Fibroblast of lung (primary cell): Measurements from ENCODE around the gene SP6. TPM values are rescaled to one million over a fixed set of nuclear protein-coding genes. Genes with fewer than 3 reads are reported as not detected.

Experiments
- DNase-seq, 2 donors: peaks; one replicate each; pipeline versions ENCODE4 v3.0.0 to v3.0.0-alpha.2; 2010; ENCODE audit warnings: low read depth in 2 of 2
- H2AFZ ChIP-seq: 2 replicates; pipeline ENCODE4 v1.5.1; 2012; ENCODE audit warnings: low read length, control low read depth, inconsistent platforms
- H3K27ac ChIP-seq: 2 replicates; pipeline ENCODE4 v1.5.1; 2011; ENCODE audit warnings: low read length, control low read depth; ENCODE audit not compliant: insufficient read depth
- H3K27me3 ChIP-seq: 2 replicates; pipeline ENCODE4 v1.5.1; 2011; ENCODE audit warnings: mild to moderate bottlenecking, low read length; ENCODE audit not compliant: control insufficient read depth, insufficient read depth
- H3K36me3 ChIP-seq: 2 replicates; pipeline ENCODE4 v1.5.1; 2011; ENCODE audit warnings: low read length; ENCODE audit not compliant: control insufficient read depth, insufficient read depth
- H3K4me1 ChIP-seq: 2 replicates; pipeline ENCODE4 v1.5.1; 2011; ENCODE audit warnings: low read length; ENCODE audit not compliant: control insufficient read depth, insufficient read depth; ENCODE audit errors: extremely low read depth
- H3K4me2 ChIP-seq: 2 replicates; pipeline ENCODE4 v1.5.1; 2011; ENCODE audit warnings: low read length, control low read depth; ENCODE audit not compliant: insufficient read depth; ENCODE audit errors: extremely low read depth
- H3K4me3 ChIP-seq, 4 experiments: fragments of 200-600 bp in 1 of 4; sonication (generic) in 1 of 4; replicated peaks in 1 of 4; 2 replicates each; pipeline ENCODE4 v1.5.1; 2011 to 2016; ENCODE audit warnings: low read length in 4 of 4, low read depth in 3 of 4, mild to moderate bottlenecking in 3 of 4, control low read depth in 2 of 4, inconsistent platforms in 1 of 4, mixed read lengths in 1 of 4; ENCODE audit not compliant: insufficient read depth in 1 of 4; ENCODE audit errors: control extremely low read depth in 1 of 4
- H3K79me2 ChIP-seq: 2 replicates; pipeline ENCODE4 v1.5.1; 2012; ENCODE audit warnings: mild to moderate bottlenecking, low read length, inconsistent platforms; ENCODE audit not compliant: control insufficient read depth, insufficient read depth
- H3K9ac ChIP-seq: 2 replicates; pipeline ENCODE4 v1.5.1; 2011; ENCODE audit warnings: mild to moderate bottlenecking, low read length, control low read depth; ENCODE audit not compliant: insufficient read depth
- H3K9me3 ChIP-seq: 2 replicates; pipeline ENCODE4 v1.5.1; 2012; ENCODE audit warnings: low read depth, low read length; ENCODE audit not compliant: control insufficient read depth, insufficient read depth
- H4K20me1 ChIP-seq: 2 replicates; pipeline ENCODE4 v1.5.1; 2011; ENCODE audit warnings: low read length; ENCODE audit not compliant: control insufficient read depth, insufficient read depth; ENCODE audit errors: extremely low read depth
- EZH2 ChIP-seq: IDR thresholded peaks from 2 replicates; pipeline ENCODE4 v1.5.1; 2012; ENCODE audit warnings: low read length, control low read depth, mild to moderate bottlenecking; ENCODE audit errors: missing control alignments
- polyA plus RNA-seq, 2 donors: library from polyadenylated mRNA; depleted of rRNA in 1 of 2; stranded (reverse) in 1 of 2; unstranded in 1 of 2; fragments of >200 nt; gene quantifications; 2 replicates each; pipeline ENCODE4 v1.2.1, GENCODE V29; 2011 to 2012; ENCODE audit warnings: missing spikeins in 1 of 2
- total RNA-seq: library from RNA; depleted of rRNA; stranded (reverse); fragments of >200 nt; gene quantifications from 2 replicates; pipeline ENCODE4 v1.2.1, GENCODE V29; 2014
- TF ChIP-seq, protein P1 (sequence below), 2 donors: IDR thresholded peaks in 1 of 2; conservative IDR thresholded peaks in 1 of 2; 1 replicate in 1 of 2; 2 replicates in 1 of 2; pipeline ENCODE4 v1.5.1; 2011 to 2012; ENCODE audit warnings: low read length in 2 of 2, control low read depth in 1 of 2, inconsistent platforms in 1 of 2, low read depth in 1 of 2, mild to moderate bottlenecking in 1 of 2

SP6 gene
- total and polyA plus RNA-seq, 2 donors (not counting 1 experiment from before 2014, with no cell fraction given) = under 0.01 to 0.07 TPM

DNA sequence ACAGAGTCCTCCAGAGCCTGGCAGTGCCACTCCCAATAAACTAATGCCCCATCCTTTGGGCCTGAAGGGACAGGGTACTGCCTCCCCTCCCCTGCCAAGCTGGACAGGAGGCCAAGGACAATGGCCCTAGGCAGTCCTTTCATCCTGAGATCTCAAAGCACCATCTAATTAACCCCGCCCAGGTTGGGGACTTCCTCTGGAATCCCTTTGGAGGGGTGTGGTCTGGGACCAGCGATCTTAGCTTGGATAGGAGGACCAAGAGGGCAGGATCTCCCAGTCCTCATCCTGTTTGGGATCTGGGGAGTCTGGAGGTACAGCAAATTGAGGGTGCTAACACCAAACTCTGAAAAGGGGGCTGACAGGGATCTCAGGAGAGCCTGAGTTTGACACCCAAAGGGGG is 18.2 kb upstream of the SP6 start:
- no peak for DNase-seq
- TF ChIP-seq, protein P1, sequence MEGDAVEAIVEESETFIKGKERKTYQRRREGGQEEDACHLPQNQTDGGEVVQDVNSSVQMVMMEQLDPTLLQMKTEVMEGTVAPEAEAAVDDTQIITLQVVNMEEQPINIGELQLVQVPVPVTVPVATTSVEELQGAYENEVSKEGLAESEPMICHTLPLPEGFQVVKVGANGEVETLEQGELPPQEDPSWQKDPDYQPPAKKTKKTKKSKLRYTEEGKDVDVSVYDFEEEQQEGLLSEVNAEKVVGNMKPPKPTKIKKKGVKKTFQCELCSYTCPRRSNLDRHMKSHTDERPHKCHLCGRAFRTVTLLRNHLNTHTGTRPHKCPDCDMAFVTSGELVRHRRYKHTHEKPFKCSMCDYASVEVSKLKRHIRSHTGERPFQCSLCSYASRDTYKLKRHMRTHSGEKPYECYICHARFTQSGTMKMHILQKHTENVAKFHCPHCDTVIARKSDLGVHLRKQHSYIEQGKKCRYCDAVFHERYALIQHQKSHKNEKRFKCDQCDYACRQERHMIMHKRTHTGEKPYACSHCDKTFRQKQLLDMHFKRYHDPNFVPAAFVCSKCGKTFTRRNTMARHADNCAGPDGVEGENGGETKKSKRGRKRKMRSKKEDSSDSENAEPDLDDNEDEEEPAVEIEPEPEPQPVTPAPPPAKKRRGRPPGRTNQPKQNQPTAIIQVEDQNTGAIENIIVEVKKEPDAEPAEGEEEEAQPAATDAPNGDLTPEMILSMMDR (conservative IDR thresholded peaks at IDR 0.05 in 1 of 2, IDR thresholded peaks at IDR 0.05 in 1 of 2; ENCODE audit: low read depth in 1 of 2, low read length in 2 of 2) = no peak
- no peak for TF ChIP-seq EZH2
- no peak overlapping the region for H3K27ac ChIP-seq
- no peaks in the 10 kb centered on the region for H4K20me1 ChIP-seq
- H3K36me3 ChIP-seq = no peaks in the 10 kb centered on the region
- H2AFZ ChIP-seq = no peak overlapping the region
- H3K9me3 ChIP-seq = no peaks in the 10 kb centered on the region
- no peaks in the 10 kb centered on the region for H3K79me2 ChIP-seq
- H3K9ac ChIP-seq = no peak overlapping the region
- H3K4me3 ChIP-seq = no peak overlapping the region
- H3K27me3 ChIP-seq = peaks cover 39% of the 10 kb centered on the region
- no peaks in the 10 kb centered on the region for H3K4me1 ChIP-seq
- no peak overlapping the region for H3K4me2 ChIP-seq

DNA sequence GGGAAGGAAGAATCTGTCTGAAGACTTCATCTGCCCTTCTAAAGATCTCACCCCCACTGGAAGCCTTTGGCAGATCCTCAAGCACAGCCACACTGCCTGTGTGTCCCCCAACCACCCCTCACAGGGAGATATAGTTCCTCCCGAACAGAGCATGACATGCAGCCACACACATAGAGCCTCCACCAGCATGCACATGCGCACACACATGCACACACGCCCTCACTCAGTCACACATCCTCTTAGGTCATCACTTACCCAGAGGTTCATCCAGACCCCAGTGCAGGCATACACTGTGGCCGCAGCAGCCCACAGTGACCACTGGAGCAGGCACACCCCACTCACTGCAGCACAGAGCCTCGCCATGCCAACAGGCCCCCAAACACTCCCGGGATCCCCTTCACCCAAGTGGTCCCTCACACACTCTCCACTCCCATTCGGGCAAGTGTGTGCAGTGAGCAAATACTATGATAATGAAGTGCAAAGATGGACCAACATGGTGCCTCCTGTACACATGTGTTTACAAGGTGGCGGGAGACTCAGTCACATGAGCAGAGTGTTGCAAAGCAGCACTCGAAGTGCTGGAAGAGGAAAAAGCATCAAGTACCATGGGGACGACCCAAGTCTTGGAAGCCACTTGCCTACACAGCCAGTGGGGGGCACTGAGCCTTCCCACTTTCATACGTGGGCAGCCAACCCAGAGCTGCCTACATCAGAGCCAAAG is 17.0 kb upstream of the SP6 start:
- H3K27me3 ChIP-seq = peaks cover 32% of the 10 kb centered on the region
- H3K9ac ChIP-seq = no peak overlapping the region
- no peaks in the 10 kb centered on the region for H4K20me1 ChIP-seq
- H3K27ac ChIP-seq = no peak overlapping the region
- no peak overlapping the region for H2AFZ ChIP-seq
- H3K79me2 ChIP-seq = no peaks in the 10 kb centered on the region
- no peaks in the 10 kb centered on the region for H3K36me3 ChIP-seq
- no peak for DNase-seq
- H3K9me3 ChIP-seq = no peaks in the 10 kb centered on the region
- no peak overlapping the region for H3K4me3 ChIP-seq
- TF ChIP-seq, protein P1 (conservative IDR thresholded peaks at IDR 0.05 in 1 of 2, IDR thresholded peaks at IDR 0.05 in 1 of 2; ENCODE audit: low read depth in 1 of 2, low read length in 2 of 2) = no peak
- peaks cover under 1% of the 10 kb centered on the region for H3K4me1 ChIP-seq
- H3K4me2 ChIP-seq = no peak overlapping the region

DNA sequence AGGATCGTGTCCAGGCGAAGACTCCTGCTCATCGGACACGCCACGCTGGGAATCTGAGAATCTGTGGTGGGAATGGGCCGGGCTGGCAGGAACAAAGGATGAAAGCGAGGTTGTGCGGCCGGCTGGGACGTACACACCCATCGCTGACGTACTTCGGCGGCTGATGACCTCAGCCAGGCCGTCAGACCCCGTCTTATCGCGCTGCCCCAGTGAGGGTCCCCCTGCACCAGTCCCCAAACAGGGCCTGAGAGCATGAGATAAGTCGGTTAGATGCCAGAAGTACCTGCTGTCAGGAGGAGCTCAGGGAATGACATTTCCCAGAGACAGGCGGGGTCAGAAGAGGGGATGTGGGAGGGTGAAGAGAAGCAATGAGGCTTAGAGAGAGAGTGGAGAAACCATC is 16.0 kb upstream of the SP6 start:
- Histone ChIP-seq H3K4me3 (no peak overlapping the region), H3K9me3 (no peaks in the 10 kb centered on the region), H3K27me3 (peaks cover 26% of the 10 kb centered on the region), H3K27ac (no peak overlapping the region), H3K9ac (no peak overlapping the region), H3K79me2 (no peaks in the 10 kb centered on the region), H2AFZ (no peak overlapping the region), H3K4me1 (peaks cover 6% of the 10 kb centered on the region), H4K20me1 (no peaks in the 10 kb centered on the region), H3K4me2 (no peak overlapping the region), H3K36me3 (no peaks in the 10 kb centered on the region)
- DNase-seq = peak; percentile 18 to 27
- TF ChIP-seq EZH2 = no peak
- TF ChIP-seq, protein P1 (conservative IDR thresholded peaks at IDR 0.05 in 1 of 2, IDR thresholded peaks at IDR 0.05 in 1 of 2; ENCODE audit: low read depth in 1 of 2, low read length in 2 of 2) = no peak
